Measurements from ENCODE around the gene ANKRD11.

DNA sequence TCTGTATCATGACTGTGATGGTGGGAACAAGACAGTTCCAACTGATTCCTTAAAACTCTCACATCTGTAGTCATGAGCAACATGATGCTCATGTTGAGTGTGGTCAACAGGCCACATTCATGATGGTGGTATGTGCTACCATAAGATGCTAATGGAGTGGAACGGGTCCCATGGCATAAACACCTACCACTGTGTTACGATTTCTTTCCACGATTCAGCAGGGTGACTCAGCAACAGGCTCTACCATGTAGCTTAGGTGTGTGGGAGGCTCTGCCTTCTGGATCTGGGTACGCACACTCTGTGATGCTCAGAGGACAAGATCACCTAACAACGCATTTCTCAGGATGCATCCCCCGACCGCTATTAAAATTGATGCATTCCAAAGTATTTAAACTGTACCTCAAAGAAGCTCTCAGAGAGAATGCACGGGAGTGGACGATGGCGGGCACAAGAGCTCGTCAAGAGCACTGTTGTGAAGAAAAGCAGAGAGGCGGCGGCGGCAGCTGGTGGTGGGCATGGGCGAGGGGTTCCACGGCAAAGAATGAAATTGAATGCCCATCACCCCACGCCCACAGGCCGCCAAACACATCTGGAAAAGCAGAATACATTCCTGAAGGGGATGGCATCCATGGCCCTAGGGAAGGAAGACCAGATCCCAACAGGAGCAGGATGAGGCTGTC is 139.5 kb downstream of the ANKRD11 start:
- TF ChIP-seq, protein P1, sequence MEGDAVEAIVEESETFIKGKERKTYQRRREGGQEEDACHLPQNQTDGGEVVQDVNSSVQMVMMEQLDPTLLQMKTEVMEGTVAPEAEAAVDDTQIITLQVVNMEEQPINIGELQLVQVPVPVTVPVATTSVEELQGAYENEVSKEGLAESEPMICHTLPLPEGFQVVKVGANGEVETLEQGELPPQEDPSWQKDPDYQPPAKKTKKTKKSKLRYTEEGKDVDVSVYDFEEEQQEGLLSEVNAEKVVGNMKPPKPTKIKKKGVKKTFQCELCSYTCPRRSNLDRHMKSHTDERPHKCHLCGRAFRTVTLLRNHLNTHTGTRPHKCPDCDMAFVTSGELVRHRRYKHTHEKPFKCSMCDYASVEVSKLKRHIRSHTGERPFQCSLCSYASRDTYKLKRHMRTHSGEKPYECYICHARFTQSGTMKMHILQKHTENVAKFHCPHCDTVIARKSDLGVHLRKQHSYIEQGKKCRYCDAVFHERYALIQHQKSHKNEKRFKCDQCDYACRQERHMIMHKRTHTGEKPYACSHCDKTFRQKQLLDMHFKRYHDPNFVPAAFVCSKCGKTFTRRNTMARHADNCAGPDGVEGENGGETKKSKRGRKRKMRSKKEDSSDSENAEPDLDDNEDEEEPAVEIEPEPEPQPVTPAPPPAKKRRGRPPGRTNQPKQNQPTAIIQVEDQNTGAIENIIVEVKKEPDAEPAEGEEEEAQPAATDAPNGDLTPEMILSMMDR (IDR thresholded peaks at IDR 0.05), result no peak
- TF ChIP-seq POLR2AphosphoS5 (IDR thresholded peaks at IDR 0.05; ENCODE audit: low read depth, low read length), result no peak

All from Panc1 (cell line).